ENCODE results near the gene AKNA. TPM values are rescaled to one million over a fixed set of nuclear protein-coding genes. Genes with fewer than 3 reads are reported as not detected.

The AKNA gene
- total RNA-seq, 1 donor: 27.9 TPM

DNA sequence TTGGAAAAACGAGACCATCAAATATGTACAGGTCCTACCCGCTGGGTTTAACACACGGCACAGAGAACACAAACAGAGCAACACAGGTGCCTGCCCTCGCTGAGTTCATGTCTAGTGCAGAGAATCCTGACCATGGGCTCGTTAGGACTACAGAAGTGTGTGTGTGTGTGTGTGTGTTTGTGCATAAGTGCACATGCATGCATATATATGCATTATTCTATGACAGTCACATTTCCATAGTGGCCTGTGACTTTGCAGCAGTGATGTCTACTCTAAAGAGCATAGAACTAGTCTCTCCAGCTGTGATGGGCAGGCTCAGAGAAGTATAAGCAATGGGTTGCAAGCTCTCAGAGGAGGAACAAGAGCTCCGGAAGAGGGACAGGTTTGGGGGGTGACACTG is 30.4 kb downstream of the AKNA start:
- H3K27ac ChIP-seq (ENCODE audit: low read depth, low read length): no peak overlapping the region
- TF ChIP-seq, protein P1, sequence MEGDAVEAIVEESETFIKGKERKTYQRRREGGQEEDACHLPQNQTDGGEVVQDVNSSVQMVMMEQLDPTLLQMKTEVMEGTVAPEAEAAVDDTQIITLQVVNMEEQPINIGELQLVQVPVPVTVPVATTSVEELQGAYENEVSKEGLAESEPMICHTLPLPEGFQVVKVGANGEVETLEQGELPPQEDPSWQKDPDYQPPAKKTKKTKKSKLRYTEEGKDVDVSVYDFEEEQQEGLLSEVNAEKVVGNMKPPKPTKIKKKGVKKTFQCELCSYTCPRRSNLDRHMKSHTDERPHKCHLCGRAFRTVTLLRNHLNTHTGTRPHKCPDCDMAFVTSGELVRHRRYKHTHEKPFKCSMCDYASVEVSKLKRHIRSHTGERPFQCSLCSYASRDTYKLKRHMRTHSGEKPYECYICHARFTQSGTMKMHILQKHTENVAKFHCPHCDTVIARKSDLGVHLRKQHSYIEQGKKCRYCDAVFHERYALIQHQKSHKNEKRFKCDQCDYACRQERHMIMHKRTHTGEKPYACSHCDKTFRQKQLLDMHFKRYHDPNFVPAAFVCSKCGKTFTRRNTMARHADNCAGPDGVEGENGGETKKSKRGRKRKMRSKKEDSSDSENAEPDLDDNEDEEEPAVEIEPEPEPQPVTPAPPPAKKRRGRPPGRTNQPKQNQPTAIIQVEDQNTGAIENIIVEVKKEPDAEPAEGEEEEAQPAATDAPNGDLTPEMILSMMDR (IDR thresholded peaks at IDR 0.05; ENCODE audit: extremely low read depth, low read depth, low read length): no peak
- no peaks in the 10 kb centered on the region for H4K20me1 ChIP-seq (ENCODE audit: insufficient read depth, low read length)
- H3K9me3 ChIP-seq (ENCODE audit: low read depth, low read length): no peaks in the 10 kb centered on the region
- no peaks in the 10 kb centered on the region for H3K79me2 ChIP-seq (ENCODE audit: insufficient read depth, low read length)
- no peak overlapping the region for H3K4me2 ChIP-seq (ENCODE audit: insufficient read depth, low read length)
- DNase-seq (ENCODE audit: insufficient read length, low spot score, missing footprints): no peak
- H3K4me3 ChIP-seq (ENCODE audit: insufficient read depth, low read length): no peak overlapping the region
- no peaks in the 10 kb centered on the region for H3K27me3 ChIP-seq (ENCODE audit: insufficient read depth, low read length)
- peaks cover 8% of the 10 kb centered on the region for H3K4me1 ChIP-seq (ENCODE audit: insufficient read depth, low read length)
- no peak overlapping the region for H2AFZ ChIP-seq (ENCODE audit: low read length)
- peaks cover 59% of the 10 kb centered on the region for H3K36me3 ChIP-seq (ENCODE audit: insufficient read depth, low read length)

DNA sequence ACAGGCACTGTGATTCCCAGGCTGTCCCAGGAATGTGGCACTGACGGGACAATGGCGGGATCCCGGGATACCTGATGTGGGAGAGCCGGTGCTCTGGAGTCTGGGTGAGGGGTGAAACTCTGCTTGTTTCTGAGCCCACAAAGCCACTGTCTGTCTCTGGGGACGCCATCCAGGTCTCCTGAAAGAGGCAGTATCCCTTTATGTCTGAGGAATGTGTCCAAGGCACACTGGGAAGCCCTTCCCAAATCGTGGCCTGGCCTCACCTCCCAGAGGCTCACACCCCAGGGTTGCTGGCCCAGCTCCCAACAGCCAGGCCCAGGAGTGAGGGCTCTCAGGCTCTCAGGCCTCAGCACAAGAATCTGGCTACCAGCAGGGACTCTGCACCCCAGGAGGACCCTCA is 31.0 kb downstream of the AKNA start:
- peaks cover 56% of the 10 kb centered on the region for H3K36me3 ChIP-seq (ENCODE audit: insufficient read depth, low read length)
- no peak overlapping the region for H3K4me2 ChIP-seq (ENCODE audit: insufficient read depth, low read length)
- no peak for DNase-seq (ENCODE audit: insufficient read length, low spot score, missing footprints)
- TF ChIP-seq, protein P1 (IDR thresholded peaks at IDR 0.05; ENCODE audit: extremely low read depth, low read depth, low read length): no peak
- H3K4me3 ChIP-seq (ENCODE audit: insufficient read depth, low read length): no peak overlapping the region
- no peak overlapping the region for H2AFZ ChIP-seq (ENCODE audit: low read length)
- peaks cover 8% of the 10 kb centered on the region for H3K4me1 ChIP-seq (ENCODE audit: insufficient read depth, low read length)
- no peaks in the 10 kb centered on the region for H4K20me1 ChIP-seq (ENCODE audit: insufficient read depth, low read length)
- no peaks in the 10 kb centered on the region for H3K9me3 ChIP-seq (ENCODE audit: low read depth, low read length)
- no peaks in the 10 kb centered on the region for H3K79me2 ChIP-seq (ENCODE audit: insufficient read depth, low read length)
- no peaks in the 10 kb centered on the region for H3K27me3 ChIP-seq (ENCODE audit: insufficient read depth, low read length)
- H3K27ac ChIP-seq (ENCODE audit: low read depth, low read length): no peak overlapping the region

DNA sequence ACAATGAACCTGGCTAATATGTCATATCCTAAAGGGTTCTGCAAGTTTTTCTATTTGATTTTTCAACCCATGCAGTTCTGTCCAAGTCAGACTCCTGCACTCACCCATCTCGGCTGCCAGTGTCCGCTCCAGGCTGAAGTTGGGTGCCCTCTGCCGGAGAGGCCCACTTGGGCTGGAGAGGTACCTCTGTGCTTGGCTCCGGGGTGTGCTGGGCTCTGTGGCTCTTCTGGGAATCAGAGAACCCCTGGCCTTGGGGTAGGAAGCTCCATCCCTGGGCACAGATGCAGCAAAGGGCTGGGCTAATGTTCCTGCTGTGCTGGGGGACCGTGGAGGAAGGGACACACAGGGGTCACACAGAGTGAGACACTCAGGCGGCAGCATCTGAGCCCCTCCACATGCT is 32.0 kb downstream of the AKNA start:
- Histone ChIP-seq H3K27me3 (ENCODE audit: insufficient read depth, low read length) (no peaks in the 10 kb centered on the region), H3K4me3 (ENCODE audit: insufficient read depth, low read length) (no peak overlapping the region), H4K20me1 (ENCODE audit: insufficient read depth, low read length) (no peaks in the 10 kb centered on the region), H3K79me2 (ENCODE audit: insufficient read depth, low read length) (no peaks in the 10 kb centered on the region), H3K4me1 (ENCODE audit: insufficient read depth, low read length) (peaks cover 8% of the 10 kb centered on the region), H2AFZ (ENCODE audit: low read length) (no peak overlapping the region), H3K9me3 (ENCODE audit: low read depth, low read length) (no peaks in the 10 kb centered on the region), H3K36me3 (ENCODE audit: insufficient read depth, low read length) (peaks cover 46% of the 10 kb centered on the region), H3K4me2 (ENCODE audit: insufficient read depth, low read length) (no peak overlapping the region), H3K27ac (ENCODE audit: low read depth, low read length) (no peak overlapping the region)
- DNase-seq (ENCODE audit: insufficient read length, low spot score, missing footprints): no peak
- TF ChIP-seq, protein P1 (IDR thresholded peaks at IDR 0.05; ENCODE audit: extremely low read depth, low read depth, low read length): no peak

DNA sequence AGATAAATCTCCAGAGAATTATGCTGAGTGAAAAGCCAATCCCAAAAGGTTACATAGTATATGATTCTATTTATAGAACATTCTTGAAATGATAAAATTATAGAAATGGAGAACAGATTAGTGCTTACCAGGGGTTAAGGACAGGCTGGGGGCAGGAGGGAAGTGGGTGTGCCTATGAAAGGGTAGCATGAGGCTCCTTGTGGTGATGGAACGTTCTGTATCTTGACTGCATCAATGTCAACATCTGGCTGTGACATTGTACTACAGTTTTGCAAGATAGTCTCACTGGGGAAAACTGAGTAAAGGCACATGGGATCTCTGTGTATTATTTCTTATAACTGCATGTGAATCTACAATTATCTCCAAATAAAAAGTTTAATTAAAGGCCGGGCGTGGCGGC is 35.9 kb downstream of the AKNA start:
- Histone ChIP-seq H4K20me1 (ENCODE audit: insufficient read depth, low read length) (no peaks in the 10 kb centered on the region), H3K4me3 (ENCODE audit: insufficient read depth, low read length) (no peak overlapping the region), H3K9me3 (ENCODE audit: low read depth, low read length) (no peaks in the 10 kb centered on the region), H3K4me2 (ENCODE audit: insufficient read depth, low read length) (no peak overlapping the region), H3K27me3 (ENCODE audit: insufficient read depth, low read length) (no peaks in the 10 kb centered on the region), H3K79me2 (ENCODE audit: insufficient read depth, low read length) (no peaks in the 10 kb centered on the region), H3K4me1 (ENCODE audit: insufficient read depth, low read length) (peaks cover 24% of the 10 kb centered on the region), H3K27ac (ENCODE audit: low read depth, low read length) (no peak overlapping the region), H3K36me3 (ENCODE audit: insufficient read depth, low read length) (peaks cover 37% of the 10 kb centered on the region), H2AFZ (ENCODE audit: low read length) (no peak overlapping the region)
- TF ChIP-seq, protein P1 (IDR thresholded peaks at IDR 0.05; ENCODE audit: extremely low read depth, low read depth, low read length): no peak
- DNase-seq (ENCODE audit: insufficient read length, low spot score, missing footprints): no peak
